Osteoblast (primary cell): Measurements from ENCODE around the gene PRAC1. TPM values are rescaled to one million over a fixed set of nuclear protein-coding genes. Genes with fewer than 3 reads are reported as not detected.
"Not testable (repeated sequence)": the region's sequence is repeated elsewhere in the genome, so short reads cannot be mapped to it uniquely, and the experiment has no call there.

Experiments
- DNase-seq: peaks from one replicate; pipeline ENCODE4 v3.0.0; 2011; ENCODE audit warnings: low spot score, mixed read lengths; ENCODE audit not compliant: insufficient read length; ENCODE audit errors: missing footprints
- H2AFZ ChIP-seq: 2 replicates; pipeline ENCODE4 v1.6.0; 2011; ENCODE audit warnings: mild to moderate bottlenecking, low read length
- H3K27ac ChIP-seq: 2 replicates; pipeline ENCODE4 v1.5.1; 2011; ENCODE audit warnings: mild to moderate bottlenecking, low read depth, low read length, moderate library complexity
- H3K27me3 ChIP-seq: 2 replicates; pipeline ENCODE4 v1.6.0; 2012; ENCODE audit warnings: mild to moderate bottlenecking, control low read depth, inconsistent platforms, low read length, moderate library complexity; ENCODE audit not compliant: insufficient read depth
- H3K36me3 ChIP-seq: 2 replicates; pipeline ENCODE4 v1.5.1; 2011; ENCODE audit warnings: mild to moderate bottlenecking, low read length, control low read depth, moderate library complexity; ENCODE audit not compliant: insufficient read depth
- H3K4me1 ChIP-seq: 2 replicates; pipeline ENCODE4 v1.5.1; 2011; ENCODE audit warnings: mild to moderate bottlenecking, low read length, control low read depth, moderate library complexity; ENCODE audit not compliant: insufficient read depth
- H3K4me2 ChIP-seq: 2 replicates; pipeline ENCODE4 v1.6.0; 2011; ENCODE audit warnings: mild to moderate bottlenecking, low read length; ENCODE audit not compliant: insufficient read depth
- H3K4me3 ChIP-seq: fragments of 200-600 bp; sonication (generic); 3 replicates; pipeline ENCODE4 v1.5.1; 2012; ENCODE audit warnings: mild to moderate bottlenecking, low read length, inconsistent platforms; ENCODE audit not compliant: insufficient read depth
- H3K79me2 ChIP-seq: 2 replicates; pipeline ENCODE4 v1.6.0; 2012; ENCODE audit warnings: mild to moderate bottlenecking, low read length, control low read depth, inconsistent platforms; ENCODE audit not compliant: insufficient read depth
- H3K9me3 ChIP-seq: 2 replicates; pipeline ENCODE4 v1.5.1; 2011; ENCODE audit warnings: low read depth, low read length, control low read depth
- H4K20me1 ChIP-seq: 2 replicates; pipeline ENCODE4 v1.6.0; 2012; ENCODE audit warnings: mild to moderate bottlenecking, low read length, control low read depth; ENCODE audit not compliant: insufficient read depth
- CTCF ChIP-seq: IDR thresholded peaks from 2 replicates; pipeline ENCODE4 v1.5.1; 2011; ENCODE audit warnings: mild to moderate bottlenecking, low read depth, low read length, moderate library complexity; ENCODE audit errors: extremely low read depth
- total RNA-seq: library from RNA; depleted of rRNA; stranded (reverse); fragments of >200 nt; gene quantifications from 2 replicates; pipeline ENCODE4 v1.2.3, GENCODE V29; 2012

PRAC1 gene
- total RNA-seq, 1 donor = not detected

GRCh38 chr17:48718227-48718760 lies 4.0 kb downstream of the PRAC1 start:
- Histone ChIP-seq H3K79me2 (no peaks in the 10 kb centered on the region), H3K4me1 (no peaks in the 10 kb centered on the region), H2AFZ (no peak overlapping the region), H3K27ac (no peak overlapping the region), H4K20me1 (no peaks in the 10 kb centered on the region), H3K4me2 (no peak overlapping the region), H3K9me3 (no peaks in the 10 kb centered on the region), H3K36me3 (no peaks in the 10 kb centered on the region), H3K27me3 (peaks cover 79% of the 10 kb centered on the region), H3K4me3 (no peak overlapping the region)
- DNase-seq = no peak
- no peak for TF ChIP-seq CTCF

- H3K36me3 ChIP-seq = no peaks in the 10 kb centered on the region
- peaks cover 72% of the 10 kb centered on the region for H3K27me3 ChIP-seq
- no peaks in the 10 kb centered on the region for H4K20me1 ChIP-seq
- no peak overlapping the region for H3K4me2 ChIP-seq
- no peaks in the 10 kb centered on the region for H3K79me2 ChIP-seq
- no peak overlapping the region for H3K4me3 ChIP-seq
- no peaks in the 10 kb centered on the region for H3K4me1 ChIP-seq
- no peaks in the 10 kb centered on the region for H3K9me3 ChIP-seq
- no peak overlapping the region for H2AFZ ChIP-seq
- TF ChIP-seq CTCF = no peak
- no peak overlapping the region for H3K27ac ChIP-seq
- no peak for DNase-seq
Observed at GRCh38 chr17:48717367-48718226, 4.7 kb downstream of the PRAC1 start.

DNA sequence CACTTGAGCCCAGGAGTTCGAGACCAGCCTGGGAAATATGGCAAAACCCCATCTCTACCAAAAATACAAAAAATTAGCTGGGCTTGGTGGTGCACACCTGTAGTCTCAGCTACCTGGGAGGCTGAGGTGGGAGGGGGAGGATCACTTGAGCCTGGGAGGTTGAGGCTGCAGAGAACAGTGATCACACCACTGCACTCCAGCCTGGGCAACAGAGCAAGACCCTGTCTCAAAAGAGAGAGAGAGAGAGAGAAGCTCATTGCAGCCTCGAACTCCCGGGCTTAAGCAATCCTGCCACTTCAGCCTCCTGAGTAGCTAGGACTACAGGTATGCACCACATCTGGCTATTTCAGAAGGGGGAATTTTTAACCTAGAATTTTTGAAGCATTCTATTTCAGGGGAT lies 5.8 kb downstream of the PRAC1 start:
- not testable (repeated sequence) for H3K4me1 ChIP-seq, H3K36me3 ChIP-seq, H3K27ac ChIP-seq, H3K4me3 ChIP-seq, H4K20me1 ChIP-seq, H2AFZ ChIP-seq, H3K9me3 ChIP-seq, DNase-seq, H3K4me2 ChIP-seq, H3K79me2 ChIP-seq
- peaks cover 69% of the 10 kb centered on the region for H3K27me3 ChIP-seq

DNA sequence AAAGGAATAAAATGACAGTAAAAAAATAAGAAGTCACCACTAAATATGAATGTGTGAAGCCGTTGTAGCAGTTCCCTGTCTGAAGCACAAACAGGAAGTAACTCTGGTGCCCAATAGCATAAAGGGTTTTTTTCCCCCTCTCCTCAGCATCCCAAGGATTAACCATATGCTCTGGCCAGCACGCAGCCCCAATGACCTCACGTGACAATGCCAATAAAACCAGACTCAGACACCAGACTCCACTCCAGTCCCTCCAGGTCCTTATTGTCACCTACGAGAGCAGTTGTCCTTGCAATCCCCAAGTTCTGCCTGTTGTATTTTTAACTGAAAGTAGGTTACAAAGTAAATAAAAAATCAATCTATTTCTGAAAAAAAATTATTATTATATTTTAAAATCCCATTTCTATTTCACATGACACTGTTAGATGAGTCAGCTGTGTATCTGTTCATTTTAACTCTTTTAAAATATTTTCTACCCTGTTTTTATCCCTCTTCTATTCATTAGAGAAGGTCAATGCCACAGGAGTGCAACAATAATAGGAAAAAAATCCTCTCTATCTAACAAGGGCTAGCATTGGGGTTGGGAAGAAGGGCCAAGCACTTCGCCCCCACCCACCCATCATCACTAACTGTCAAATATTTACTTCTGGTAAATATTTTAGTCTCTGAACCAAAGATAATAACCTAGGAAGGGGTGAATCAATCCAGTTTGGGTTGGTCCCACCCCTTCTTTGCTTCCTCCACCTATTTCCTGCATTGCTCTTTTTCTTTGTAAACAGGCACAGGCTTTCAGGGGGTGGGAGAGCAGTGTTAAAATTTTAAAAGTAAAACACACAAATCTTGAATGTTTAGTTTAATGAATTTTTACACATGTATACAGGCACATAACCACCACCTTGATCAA lies 6.6 kb downstream of the PRAC1 start:
- Histone ChIP-seq H3K79me2 (no peaks in the 10 kb centered on the region), H3K27ac (no peak overlapping the region), H4K20me1 (no peaks in the 10 kb centered on the region), H3K36me3 (no peaks in the 10 kb centered on the region), H3K27me3 (peaks cover 66% of the 10 kb centered on the region), H3K4me2 (no peak overlapping the region), H3K9me3 (no peaks in the 10 kb centered on the region), H3K4me1 (no peaks in the 10 kb centered on the region), H2AFZ (no peak overlapping the region), H3K4me3 (no peak overlapping the region)
- no peak for TF ChIP-seq CTCF
- no peak for DNase-seq
